ENCODE data around the gene TMC2. TPM values are rescaled to one million over a fixed set of nuclear protein-coding genes. Genes with fewer than 3 reads are reported as not detected.
A peak's percentile ranks its signal among the peaks of the same experiment; 100 is the strongest.
"Not testable (repeated sequence)": the region's sequence is repeated elsewhere in the genome, so short reads cannot be mapped to it uniquely, and the experiment has no call there.

The TMC2 gene
- polyA plus RNA-seq, 1 experiment = not detected

DNA sequence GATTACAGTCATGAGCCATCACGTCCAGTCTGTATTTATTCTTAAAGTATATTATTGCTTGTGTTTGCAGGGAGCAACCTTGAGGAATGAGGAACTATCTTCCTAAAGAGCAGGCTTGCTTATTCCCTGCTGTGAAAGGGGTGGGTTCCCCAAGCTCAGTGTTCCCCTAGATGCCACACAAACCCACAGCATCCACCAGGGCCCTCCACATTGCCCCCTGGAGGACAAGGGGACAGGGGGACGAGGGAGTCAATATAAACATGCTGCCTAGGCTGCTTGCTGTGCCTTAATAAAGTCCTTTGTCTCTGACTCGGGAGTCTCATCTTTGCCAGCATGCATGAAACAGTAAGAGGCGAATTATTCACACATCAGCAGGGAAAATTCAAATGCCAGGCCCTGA is 135.6 kb downstream of the TMC2 start:
- ChIA-PET POLR2A (no interaction called here), CTCF (interaction anchor here (1.5 kb wide), 1 partner anchor 69 kb away, joined by 3 read pairs; no protein-coding TSS in a partner anchor)
- no peak for DNase-seq (ENCODE audit: low read depth)
- Histone ChIP-seq H3K36me3 (ENCODE audit: control insufficient read depth, insufficient read depth, low read length) (no peaks in the 10 kb centered on the region), H3K4me3 (ENCODE audit: low read depth, low read length) (no peak overlapping the region), H3K27me3 (ENCODE audit: control insufficient read depth, insufficient read depth, low read length) (peaks cover 4% of the 10 kb centered on the region; the same call in 1 of the 2 replicates)
- TF ChIP-seq, protein P1, sequence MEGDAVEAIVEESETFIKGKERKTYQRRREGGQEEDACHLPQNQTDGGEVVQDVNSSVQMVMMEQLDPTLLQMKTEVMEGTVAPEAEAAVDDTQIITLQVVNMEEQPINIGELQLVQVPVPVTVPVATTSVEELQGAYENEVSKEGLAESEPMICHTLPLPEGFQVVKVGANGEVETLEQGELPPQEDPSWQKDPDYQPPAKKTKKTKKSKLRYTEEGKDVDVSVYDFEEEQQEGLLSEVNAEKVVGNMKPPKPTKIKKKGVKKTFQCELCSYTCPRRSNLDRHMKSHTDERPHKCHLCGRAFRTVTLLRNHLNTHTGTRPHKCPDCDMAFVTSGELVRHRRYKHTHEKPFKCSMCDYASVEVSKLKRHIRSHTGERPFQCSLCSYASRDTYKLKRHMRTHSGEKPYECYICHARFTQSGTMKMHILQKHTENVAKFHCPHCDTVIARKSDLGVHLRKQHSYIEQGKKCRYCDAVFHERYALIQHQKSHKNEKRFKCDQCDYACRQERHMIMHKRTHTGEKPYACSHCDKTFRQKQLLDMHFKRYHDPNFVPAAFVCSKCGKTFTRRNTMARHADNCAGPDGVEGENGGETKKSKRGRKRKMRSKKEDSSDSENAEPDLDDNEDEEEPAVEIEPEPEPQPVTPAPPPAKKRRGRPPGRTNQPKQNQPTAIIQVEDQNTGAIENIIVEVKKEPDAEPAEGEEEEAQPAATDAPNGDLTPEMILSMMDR (IDR thresholded peaks at IDR 0.05; ENCODE audit: insufficient read depth, low read depth, low read length) = peak; percentile 12; the same call in 1 of the 2 replicates

DNA sequence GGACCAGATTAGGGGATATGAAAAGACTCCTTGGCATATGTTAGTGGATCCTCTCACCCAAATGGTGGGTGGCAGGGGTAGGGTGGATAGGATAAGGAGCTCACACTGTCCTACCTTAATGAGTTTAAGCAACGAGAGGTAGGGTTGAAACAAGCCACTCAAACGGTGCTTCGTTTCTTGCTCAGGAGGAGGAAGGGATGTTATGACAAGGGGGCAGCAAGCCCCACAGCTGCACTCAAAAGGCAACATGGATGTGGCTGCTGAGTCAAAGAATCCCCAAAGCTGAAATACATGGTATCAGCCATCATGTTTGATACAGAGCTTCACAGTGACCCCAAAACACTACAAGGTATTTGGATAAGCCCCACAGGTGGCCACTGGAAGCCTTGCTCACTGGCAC is 136.1 kb downstream of the TMC2 start:
- no peak for DNase-seq (ENCODE audit: low read depth)
- ChIA-PET POLR2A (no interaction called here), CTCF (interaction anchor here (1.5 kb wide), 1 partner anchor 68 kb away, joined by 3 read pairs; no protein-coding TSS in a partner anchor)
- H3K27me3 ChIP-seq (ENCODE audit: control insufficient read depth, insufficient read depth, low read length) = peaks cover 5% of the 10 kb centered on the region; the same call in 1 of the 2 replicates
- no peak overlapping the region for H3K4me3 ChIP-seq (ENCODE audit: low read depth, low read length)
- TF ChIP-seq, protein P1 (IDR thresholded peaks at IDR 0.05; ENCODE audit: insufficient read depth, low read depth, low read length) = no peak
- no peaks in the 10 kb centered on the region for H3K36me3 ChIP-seq (ENCODE audit: control insufficient read depth, insufficient read depth, low read length)

DNA sequence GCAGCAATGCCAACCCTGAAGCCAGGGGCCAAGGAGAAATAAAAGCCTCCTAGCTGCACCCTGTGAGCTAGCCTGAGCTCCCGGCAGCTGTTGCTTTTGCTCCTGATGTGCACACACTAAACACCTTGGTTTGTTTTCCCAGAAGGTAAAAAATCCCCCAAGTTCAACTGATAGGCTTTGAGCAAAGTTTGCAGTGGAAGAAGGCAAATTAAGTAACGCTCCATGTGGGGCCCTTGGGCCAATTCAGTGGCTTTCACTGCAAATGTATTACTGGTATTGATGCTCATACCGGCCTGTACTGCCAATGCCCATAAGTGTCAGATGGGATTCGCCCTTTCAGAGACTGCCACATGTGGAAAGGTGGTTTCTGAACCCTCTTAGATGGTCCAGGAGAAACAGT is 137.1 kb downstream of the TMC2 start:
- H3K4me3 ChIP-seq (ENCODE audit: low read depth, low read length) = no peak overlapping the region
- H3K36me3 ChIP-seq (ENCODE audit: control insufficient read depth, insufficient read depth, low read length) = no peaks in the 10 kb centered on the region
- ChIA-PET POLR2A (no interaction called here), CTCF (interaction anchor here (1.5 kb wide), 1 partner anchor 67 kb away, joined by 3 read pairs; no protein-coding TSS in a partner anchor)
- DNase-seq (ENCODE audit: low read depth) = no peak
- H3K27me3 ChIP-seq (ENCODE audit: control insufficient read depth, insufficient read depth, low read length) = peaks cover 5% of the 10 kb centered on the region; the same call in 1 of the 2 replicates
- TF ChIP-seq, protein P1 (IDR thresholded peaks at IDR 0.05; ENCODE audit: insufficient read depth, low read depth, low read length) = no peak

DNA sequence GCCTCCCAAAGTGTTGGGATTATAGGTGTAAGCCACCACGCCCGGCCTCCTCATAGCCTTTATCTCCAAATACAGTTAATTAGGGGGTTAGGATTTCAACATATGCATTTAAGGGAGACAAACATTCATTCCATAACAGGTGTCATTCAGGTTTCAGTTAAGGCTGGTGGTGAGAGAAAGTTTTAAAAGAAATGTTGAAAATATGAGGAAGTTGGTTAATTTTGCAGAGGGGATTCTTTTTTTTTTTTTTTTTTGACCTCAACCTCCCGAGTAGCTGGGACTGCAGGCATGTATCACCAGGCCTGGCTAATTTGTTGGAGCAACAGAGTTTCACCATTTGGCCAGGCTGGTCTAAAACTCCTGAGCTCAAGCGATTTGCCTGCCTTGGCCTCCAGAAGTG is 143.7 kb downstream of the TMC2 start:
- ChIA-PET POLR2A (interaction anchor here (0.6 kb wide), 1 partner anchor 42 kb away, joined by 12 read pairs; no protein-coding TSS in a partner anchor), CTCF (no interaction called here)
- no peak for DNase-seq (ENCODE audit: low read depth)
- no peaks in the 10 kb centered on the region for H3K36me3 ChIP-seq (ENCODE audit: control insufficient read depth, insufficient read depth, low read length)
- TF ChIP-seq, protein P1 (IDR thresholded peaks at IDR 0.05; ENCODE audit: insufficient read depth, low read depth, low read length) = no peak
- H3K27me3 ChIP-seq (ENCODE audit: control insufficient read depth, insufficient read depth, low read length) = peaks cover 8% of the 10 kb centered on the region; the same call in 1 of the 2 replicates
- H3K4me3 ChIP-seq (ENCODE audit: low read depth, low read length) = no peak overlapping the region

DNA sequence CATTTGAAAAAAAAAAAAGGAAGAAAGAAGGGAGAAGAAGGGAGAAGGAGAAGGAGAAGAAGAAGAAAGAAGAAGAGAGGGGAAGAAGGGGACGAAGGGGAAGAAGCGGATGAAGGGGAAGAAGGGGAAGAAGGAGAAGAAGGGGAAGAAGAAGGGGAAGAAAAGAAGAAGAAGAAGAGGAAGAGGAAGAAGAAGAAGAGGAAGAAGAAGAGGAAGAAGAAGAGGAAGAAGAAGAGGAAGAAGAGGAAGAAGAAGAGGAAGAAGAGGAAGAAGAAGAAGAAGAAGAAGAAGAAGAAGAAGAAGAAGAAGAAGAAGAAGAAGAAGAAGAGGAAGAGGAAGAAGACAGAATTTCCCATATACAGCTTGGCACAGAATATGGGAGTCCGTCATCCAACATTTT is 145.7 kb downstream of the TMC2 start:
- POLR2A ChIA-PET; H3K27me3 ChIP-seq (ENCODE audit: control insufficient read depth, insufficient read depth, low read length); H3K36me3 ChIP-seq (ENCODE audit: control insufficient read depth, insufficient read depth, low read length); H3K4me3 ChIP-seq (ENCODE audit: low read depth, low read length); DNase-seq (ENCODE audit: low read depth): not testable (repeated sequence)
- CTCF ChIA-PET = interaction anchor here (0.6 kb wide), 1 partner anchor 15 kb away, joined by 3 read pairs; no protein-coding TSS in a partner anchor

DNA sequence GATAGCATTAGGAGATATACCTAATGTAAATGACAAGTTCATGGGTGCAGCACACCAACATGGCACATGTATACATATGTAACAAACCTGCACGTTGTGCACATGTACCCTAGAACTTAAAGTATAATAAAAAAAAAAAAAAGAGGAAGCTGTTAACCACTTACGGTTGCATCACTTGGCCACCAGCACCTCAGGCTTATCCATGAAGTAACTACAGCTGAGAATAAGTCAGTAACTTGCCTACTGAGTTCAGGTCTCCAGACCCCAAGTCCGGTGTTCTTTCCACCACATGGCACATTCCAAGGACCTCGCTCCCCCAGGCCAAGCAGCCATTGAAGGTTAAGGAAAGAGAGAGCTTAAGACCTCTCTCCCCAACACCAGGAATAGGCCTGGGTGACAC is 148.4 kb downstream of the TMC2 start:
- H3K36me3 ChIP-seq (ENCODE audit: control insufficient read depth, insufficient read depth, low read length); POLR2A ChIA-PET; H3K27me3 ChIP-seq (ENCODE audit: control insufficient read depth, insufficient read depth, low read length); DNase-seq (ENCODE audit: low read depth); H3K4me3 ChIP-seq (ENCODE audit: low read depth, low read length): not testable (repeated sequence)
- CTCF ChIA-PET = interaction anchor here (1.0 kb wide), 1 partner anchor 59 kb away, joined by 3 read pairs; no protein-coding TSS in a partner anchor

Measured in BJ (cell line).